ENCODE data around the gene AFP.

Gene AFP

DNA sequence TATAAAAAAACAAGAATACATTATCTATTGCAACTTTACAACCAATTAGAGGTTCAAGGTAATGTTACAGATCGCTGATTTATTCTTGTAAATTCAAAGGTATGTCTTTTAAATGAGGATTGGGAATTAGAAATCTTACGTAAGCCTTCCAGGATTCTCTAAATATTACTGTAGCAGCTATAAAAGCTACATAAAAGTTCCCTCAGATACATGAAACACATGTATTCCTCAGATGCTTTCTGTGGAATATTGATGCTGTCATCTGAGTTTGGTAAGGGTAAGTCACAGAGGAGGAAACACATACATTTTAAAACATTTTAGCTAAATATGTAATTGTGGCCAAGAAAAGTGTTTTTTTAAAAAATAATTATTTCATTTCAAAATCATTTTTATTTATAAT lies 3.4 kb downstream of the AFP start:
- DNase-seq (no peak), ATAC-seq (no peak)
- H3K9me3 Mint-ChIP-seq = no peaks in the 10 kb centered on the region
- H3K36me3 Mint-ChIP-seq (ENCODE audit: low read depth) = no peaks in the 10 kb centered on the region
- H3K27ac Mint-ChIP-seq = no peak overlapping the region
- peaks cover 2% of the 10 kb centered on the region for H3K27me3 Mint-ChIP-seq
- no peaks in the 10 kb centered on the region for H3K4me1 Mint-ChIP-seq
- no peak overlapping the region for H3K4me3 Mint-ChIP-seq

DNA sequence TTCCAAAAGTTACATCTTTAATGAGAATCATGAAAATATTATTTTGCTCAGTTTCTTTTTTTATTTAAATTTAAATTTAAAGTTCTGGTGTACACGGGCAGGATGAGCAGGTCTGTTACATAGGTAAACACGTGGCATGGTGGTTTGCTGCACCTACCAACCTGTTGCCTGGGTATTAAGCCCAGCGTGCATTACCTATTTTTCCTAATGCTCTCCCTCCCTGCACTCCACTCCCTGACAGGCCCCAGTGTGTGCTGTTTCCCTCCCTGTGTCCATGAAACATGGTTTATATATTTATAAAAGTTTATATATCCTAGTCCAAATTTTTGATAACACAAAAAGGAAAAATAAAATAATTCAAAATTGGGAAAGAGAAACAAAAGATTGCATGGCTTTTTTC lies 4.0 kb downstream of the AFP start:
- Mint-ChIP-seq H3K4me3 (no peak overlapping the region), H3K27ac (no peak overlapping the region), H3K9me3 (no peaks in the 10 kb centered on the region), H3K4me1 (no peaks in the 10 kb centered on the region), H3K27me3 (peaks cover 3% of the 10 kb centered on the region), H3K36me3 (ENCODE audit: low read depth) (no peaks in the 10 kb centered on the region)
- DNase-seq (no peak), ATAC-seq (no peak)

DNA sequence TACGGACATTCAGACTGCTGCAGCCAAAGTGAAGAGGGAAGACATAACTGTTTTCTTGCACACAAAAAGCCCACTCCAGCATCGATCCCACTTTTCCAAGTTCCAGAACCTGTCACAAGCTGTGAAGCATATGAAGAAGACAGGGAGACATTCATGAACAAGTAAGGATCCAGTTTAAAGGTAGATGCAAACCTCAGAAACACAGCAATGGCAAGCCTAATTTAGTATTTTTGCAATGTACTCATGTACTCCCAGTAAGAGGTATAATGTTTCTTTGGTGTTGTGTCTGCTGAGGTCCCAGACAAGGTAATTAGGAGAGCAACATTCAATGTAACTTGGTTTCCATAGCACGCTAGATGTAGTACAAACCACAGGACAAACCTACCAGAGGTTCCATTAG lies 4.6 kb downstream of the AFP start:
- H3K4me3 Mint-ChIP-seq = no peak overlapping the region
- H3K36me3 Mint-ChIP-seq (ENCODE audit: low read depth) = no peaks in the 10 kb centered on the region
- H3K4me1 Mint-ChIP-seq = no peaks in the 10 kb centered on the region
- H3K9me3 Mint-ChIP-seq = no peaks in the 10 kb centered on the region
- H3K27me3 Mint-ChIP-seq = peaks cover 3% of the 10 kb centered on the region
- DNase-seq (no peak), ATAC-seq (no peak)
- no peak overlapping the region for H3K27ac Mint-ChIP-seq

DNA sequence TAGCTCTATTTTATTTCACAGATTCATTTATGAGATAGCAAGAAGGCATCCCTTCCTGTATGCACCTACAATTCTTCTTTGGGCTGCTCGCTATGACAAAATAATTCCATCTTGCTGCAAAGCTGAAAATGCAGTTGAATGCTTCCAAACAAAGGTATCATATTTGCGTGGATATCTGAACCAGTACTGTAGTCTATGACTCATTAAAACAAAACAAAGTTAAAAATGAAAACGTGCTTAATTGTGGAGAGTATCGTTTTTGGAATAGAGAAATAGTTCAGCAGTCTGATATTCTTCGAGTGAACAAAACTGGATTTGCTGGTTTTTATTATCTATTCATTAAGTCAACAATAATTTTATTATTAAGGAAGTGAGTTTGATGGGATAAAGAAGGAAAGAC lies 6.3 kb downstream of the AFP start:
- Mint-ChIP-seq H3K9me3 (no peaks in the 10 kb centered on the region), H3K36me3 (ENCODE audit: low read depth) (no peaks in the 10 kb centered on the region), H3K27ac (no peak overlapping the region), H3K4me1 (no peaks in the 10 kb centered on the region), H3K27me3 (peaks cover 5% of the 10 kb centered on the region), H3K4me3 (no peak overlapping the region)
- no peak for ATAC-seq
- no peak for DNase-seq

DNA sequence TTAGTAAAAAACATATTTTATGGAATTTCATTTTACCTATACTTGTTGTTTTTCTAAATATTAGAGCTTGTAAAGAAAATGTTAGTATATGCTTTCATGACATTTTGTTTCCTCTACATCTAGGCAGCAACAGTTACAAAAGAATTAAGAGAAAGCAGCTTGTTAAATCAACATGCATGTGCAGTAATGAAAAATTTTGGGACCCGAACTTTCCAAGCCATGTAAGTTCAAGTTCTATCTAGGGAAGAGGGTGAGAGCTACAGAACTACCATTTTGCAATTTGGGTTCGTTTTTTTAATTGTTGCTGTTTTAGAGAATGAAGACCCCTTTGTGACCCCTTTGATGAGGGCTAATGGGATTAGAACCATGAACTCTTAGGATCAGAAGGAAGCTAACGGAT lies 7.2 kb downstream of the AFP start:
- no peak overlapping the region for H3K4me3 Mint-ChIP-seq
- H3K9me3 Mint-ChIP-seq = no peaks in the 10 kb centered on the region
- H3K27ac Mint-ChIP-seq = no peak overlapping the region
- H3K4me1 Mint-ChIP-seq = no peaks in the 10 kb centered on the region
- DNase-seq (no peak), ATAC-seq (no peak)
- no peaks in the 10 kb centered on the region for H3K36me3 Mint-ChIP-seq (ENCODE audit: low read depth)
- H3K27me3 Mint-ChIP-seq = peaks cover 8% of the 10 kb centered on the region

DNA sequence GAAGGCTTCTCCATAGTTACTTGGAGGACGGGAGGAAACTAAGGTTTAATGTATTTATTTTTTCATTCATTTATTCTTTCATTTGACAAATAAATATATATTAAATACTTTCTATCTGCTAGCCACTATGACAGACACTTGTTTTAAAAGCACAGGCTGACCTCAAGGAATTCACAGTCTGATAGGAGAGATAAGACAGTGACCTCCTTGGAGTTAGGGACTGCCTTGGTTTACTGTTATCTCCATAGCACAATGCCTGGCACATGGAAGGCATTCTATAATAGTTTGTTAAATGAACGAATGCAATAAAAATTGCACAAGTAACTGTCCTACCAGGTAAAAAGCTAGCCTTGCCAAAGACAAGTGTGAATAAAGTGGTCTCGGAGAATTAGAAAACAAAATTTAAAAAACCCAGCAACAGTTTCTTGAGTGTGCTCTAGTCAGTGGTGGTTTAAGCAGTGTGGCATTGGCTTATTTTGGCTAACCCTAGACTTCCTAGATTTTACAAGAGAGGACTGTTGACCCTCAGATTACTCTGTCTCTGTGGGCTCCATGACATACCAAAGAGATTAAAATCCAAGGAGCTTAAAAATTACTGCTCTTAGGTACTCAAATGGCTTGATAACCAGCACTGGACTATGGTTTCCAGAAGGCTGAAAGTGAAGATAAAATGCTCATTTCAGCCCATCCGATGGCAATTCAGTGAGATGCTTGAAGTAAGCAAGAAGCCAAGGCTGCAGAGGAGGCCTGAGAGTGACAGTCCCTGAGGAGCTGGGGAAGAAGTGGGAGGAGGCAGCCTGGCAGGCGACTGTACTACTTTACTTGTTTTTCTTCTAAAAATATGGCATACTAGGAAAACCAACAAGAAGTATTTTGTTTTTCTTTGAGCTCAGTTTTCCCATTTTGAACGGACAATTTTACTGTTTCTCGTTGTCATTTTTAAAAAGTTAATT lies 9.6 kb downstream of the AFP start:
- H3K27ac Mint-ChIP-seq = no peak overlapping the region
- no peak for ATAC-seq
- no peaks in the 10 kb centered on the region for H3K4me1 Mint-ChIP-seq
- no peaks in the 10 kb centered on the region for H3K9me3 Mint-ChIP-seq
- no peak overlapping the region for H3K4me3 Mint-ChIP-seq
- H3K36me3 Mint-ChIP-seq (ENCODE audit: low read depth) = no peaks in the 10 kb centered on the region
- DNase-seq = no peak
- H3K27me3 Mint-ChIP-seq = peaks cover 8% of the 10 kb centered on the region

DNA sequence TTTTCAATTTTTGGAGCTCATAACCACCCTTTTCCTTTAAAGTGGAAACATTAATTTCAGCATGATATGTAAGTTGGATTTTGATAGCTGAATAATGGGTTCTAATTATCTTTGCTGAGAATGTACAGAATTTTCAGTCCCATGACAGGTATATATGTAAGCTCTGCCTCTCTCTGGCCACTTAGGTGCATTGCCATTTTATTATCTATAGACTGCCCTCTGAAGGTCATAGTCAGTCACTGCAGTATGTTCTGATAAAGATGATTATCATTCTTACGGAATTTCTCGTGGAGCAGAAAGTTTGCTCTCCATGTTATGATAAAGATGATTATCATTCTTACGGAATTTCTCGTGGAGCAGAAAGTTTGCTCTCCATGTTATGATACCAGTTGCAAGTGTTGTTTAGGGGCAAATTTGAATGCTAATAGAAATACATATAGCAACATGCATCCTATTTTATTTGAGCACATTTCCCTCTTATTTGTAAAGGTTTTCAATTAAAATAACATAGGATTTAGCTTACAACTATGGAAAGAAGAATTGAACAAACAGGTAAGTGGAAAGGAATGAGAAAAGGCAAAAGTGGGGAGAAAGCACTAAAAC lies 10.4 kb downstream of the AFP start:
- Mint-ChIP-seq H3K27me3 (peaks cover 8% of the 10 kb centered on the region), H3K36me3 (ENCODE audit: low read depth) (no peaks in the 10 kb centered on the region), H3K9me3 (no peaks in the 10 kb centered on the region), H3K27ac (no peak overlapping the region), H3K4me3 (no peak overlapping the region), H3K4me1 (no peaks in the 10 kb centered on the region)
- DNase-seq = no peak
- peak; percentile 59 for ATAC-seq

DNA sequence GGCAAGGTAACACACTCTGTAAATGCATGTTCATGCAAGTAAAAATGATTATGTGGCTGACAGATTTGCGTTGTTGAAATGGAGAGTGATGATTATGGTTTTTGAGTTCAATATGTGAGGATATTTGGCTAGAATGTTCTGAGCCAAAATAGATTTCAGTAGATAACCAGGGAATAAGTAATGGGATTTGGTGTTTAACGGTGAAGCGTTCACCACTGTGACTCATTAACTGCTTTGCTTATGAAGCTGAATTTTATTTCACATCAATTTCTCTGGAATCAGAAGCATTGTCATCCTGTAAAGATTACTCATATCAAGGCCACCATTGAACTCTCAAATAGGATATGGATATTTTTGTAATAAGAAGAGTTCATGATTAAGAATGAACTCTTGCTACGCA lies 11.7 kb downstream of the AFP start:
- H3K36me3 Mint-ChIP-seq (ENCODE audit: low read depth) = no peaks in the 10 kb centered on the region
- no peaks in the 10 kb centered on the region for H3K9me3 Mint-ChIP-seq
- no peak overlapping the region for H3K4me3 Mint-ChIP-seq
- no peak overlapping the region for H3K27ac Mint-ChIP-seq
- ATAC-seq (no peak), DNase-seq (no peak)
- H3K4me1 Mint-ChIP-seq = no peaks in the 10 kb centered on the region
- H3K27me3 Mint-ChIP-seq = peaks cover 6% of the 10 kb centered on the region

DNA sequence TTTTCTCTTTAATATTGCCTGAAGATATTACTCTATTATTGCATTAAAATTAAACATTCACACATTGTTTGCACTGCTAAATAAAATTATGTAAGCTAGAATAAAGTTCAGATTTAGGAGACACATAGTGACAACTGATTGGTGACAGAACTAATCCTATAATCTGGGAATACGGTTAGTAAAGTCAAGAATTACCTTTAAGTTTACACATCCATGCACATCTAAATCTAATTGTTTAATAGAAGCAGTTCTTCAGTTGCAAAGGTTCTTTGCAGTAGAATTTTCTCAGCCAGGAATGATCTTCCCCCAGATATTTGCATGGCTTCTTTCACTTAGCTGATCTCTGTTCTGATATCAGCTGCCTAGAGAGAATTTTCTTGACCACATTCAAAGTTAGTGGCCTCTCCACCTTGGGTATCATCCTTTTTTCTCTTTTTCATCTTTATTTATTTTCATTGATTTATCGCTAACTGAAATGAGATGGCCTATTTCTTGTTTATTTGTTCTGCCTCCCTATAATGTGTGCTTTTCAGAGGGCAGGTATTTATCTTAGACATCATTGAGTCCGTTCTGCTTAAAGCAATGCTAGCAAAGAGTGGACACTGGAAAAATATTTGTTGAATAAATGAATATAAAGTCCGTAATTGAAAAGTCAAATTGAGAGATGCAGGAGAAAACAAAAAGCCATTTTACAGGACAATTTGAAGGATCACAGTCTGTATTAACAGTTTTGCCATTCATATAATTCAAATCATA lies 12.6 kb downstream of the AFP start:
- no peaks in the 10 kb centered on the region for H3K36me3 Mint-ChIP-seq (ENCODE audit: low read depth)
- ATAC-seq (no peak), DNase-seq (no peak)
- H3K27ac Mint-ChIP-seq = no peak overlapping the region
- H3K9me3 Mint-ChIP-seq = no peaks in the 10 kb centered on the region
- no peak overlapping the region for H3K4me3 Mint-ChIP-seq
- H3K4me1 Mint-ChIP-seq = no peaks in the 10 kb centered on the region
- H3K27me3 Mint-ChIP-seq = peaks cover 9% of the 10 kb centered on the region

DNA sequence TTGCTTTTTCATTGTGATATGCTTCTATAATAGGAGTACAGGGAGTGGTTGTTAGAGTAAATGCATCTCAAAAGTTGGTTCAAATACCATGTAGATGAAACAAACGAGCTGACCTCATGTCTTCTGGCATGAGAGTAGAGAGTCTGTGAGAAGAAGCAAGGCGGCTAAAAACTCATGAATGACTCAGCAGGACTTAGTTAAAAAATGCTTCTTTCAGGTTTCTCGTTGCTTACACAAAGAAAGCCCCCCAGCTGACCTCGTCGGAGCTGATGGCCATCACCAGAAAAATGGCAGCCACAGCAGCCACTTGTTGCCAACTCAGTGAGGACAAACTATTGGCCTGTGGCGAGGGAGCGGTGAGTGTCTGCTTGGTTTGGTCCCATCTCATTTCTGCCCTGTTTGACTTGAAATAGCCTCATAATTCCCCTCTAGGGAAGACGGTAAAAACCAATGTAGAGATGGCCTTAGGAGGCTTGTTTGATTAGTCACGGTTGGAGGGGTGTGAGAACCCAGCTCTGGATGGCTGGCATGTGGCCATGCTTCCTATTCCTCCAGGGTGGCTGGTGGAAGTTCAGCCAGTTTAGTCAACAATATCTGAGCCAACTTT lies 14.5 kb downstream of the AFP start:
- Mint-ChIP-seq H3K27ac (no peak overlapping the region), H3K9me3 (no peaks in the 10 kb centered on the region), H3K27me3 (peaks cover 7% of the 10 kb centered on the region), H3K4me3 (no peak overlapping the region), H3K4me1 (no peaks in the 10 kb centered on the region), H3K36me3 (ENCODE audit: low read depth) (no peaks in the 10 kb centered on the region)
- ATAC-seq (no peak), DNase-seq (no peak)

DNA sequence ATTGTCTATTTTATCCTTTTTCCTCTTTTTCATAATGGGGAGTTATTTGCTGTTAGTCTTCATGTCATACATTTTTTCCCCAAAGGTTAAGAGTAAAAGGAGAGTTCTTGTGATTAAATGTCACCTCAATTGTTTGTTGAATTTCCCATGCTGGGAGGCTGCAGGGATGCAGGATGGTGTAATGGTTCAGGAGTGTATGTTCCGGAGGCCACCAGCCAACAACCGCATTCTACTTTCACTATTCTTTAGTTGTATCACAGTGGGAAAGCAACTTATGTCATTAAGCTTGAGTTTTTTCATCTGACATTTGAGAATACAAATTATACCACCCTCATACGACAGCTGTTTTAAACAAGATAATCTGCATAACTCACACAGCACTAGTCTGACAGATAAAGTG lies 15.4 kb downstream of the AFP start:
- Mint-ChIP-seq H3K27ac (no peak overlapping the region), H3K36me3 (ENCODE audit: low read depth) (no peaks in the 10 kb centered on the region), H3K4me1 (no peaks in the 10 kb centered on the region), H3K9me3 (no peaks in the 10 kb centered on the region), H3K4me3 (no peak overlapping the region), H3K27me3 (peaks cover 7% of the 10 kb centered on the region)
- no peak for DNase-seq
- ATAC-seq = no peak

DNA sequence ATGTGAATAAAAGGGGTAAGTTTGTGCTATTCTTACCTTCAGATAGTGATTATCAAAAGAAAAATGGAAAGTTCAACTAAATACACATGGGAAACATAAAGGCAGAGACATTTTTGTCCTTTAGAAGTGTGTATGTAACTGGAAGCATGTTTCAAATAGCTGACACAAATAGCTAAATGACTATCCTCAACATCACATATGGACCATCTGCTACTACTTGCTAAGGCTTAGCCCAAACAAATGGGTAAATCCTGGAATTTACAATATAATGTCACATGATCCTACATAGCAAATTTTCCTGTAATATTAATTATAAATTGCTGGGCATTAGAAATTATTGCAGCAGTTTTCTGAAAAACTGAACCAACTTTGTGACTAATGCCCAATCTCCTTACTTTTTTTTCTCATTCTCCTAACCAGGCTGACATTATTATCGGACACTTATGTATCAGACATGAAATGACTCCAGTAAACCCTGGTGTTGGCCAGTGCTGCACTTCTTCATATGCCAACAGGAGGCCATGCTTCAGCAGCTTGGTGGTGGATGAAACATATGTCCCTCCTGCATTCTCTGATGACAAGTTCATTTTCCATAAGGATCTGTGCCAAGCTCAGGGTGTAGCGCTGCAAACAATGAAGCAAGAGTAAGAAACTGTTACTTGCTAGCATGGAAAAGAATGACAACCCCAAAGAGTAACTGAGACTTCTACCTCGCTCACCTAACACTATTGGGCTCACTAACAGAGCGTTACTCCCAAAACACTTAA lies 16.1 kb downstream of the AFP start:
- DNase-seq = no peak
- no peaks in the 10 kb centered on the region for H3K36me3 Mint-ChIP-seq (ENCODE audit: low read depth)
- H3K4me1 Mint-ChIP-seq = no peaks in the 10 kb centered on the region
- peaks cover 6% of the 10 kb centered on the region for H3K27me3 Mint-ChIP-seq
- no peaks in the 10 kb centered on the region for H3K9me3 Mint-ChIP-seq
- no peak for ATAC-seq
- no peak overlapping the region for H3K27ac Mint-ChIP-seq
- H3K4me3 Mint-ChIP-seq = no peak overlapping the region

DNA sequence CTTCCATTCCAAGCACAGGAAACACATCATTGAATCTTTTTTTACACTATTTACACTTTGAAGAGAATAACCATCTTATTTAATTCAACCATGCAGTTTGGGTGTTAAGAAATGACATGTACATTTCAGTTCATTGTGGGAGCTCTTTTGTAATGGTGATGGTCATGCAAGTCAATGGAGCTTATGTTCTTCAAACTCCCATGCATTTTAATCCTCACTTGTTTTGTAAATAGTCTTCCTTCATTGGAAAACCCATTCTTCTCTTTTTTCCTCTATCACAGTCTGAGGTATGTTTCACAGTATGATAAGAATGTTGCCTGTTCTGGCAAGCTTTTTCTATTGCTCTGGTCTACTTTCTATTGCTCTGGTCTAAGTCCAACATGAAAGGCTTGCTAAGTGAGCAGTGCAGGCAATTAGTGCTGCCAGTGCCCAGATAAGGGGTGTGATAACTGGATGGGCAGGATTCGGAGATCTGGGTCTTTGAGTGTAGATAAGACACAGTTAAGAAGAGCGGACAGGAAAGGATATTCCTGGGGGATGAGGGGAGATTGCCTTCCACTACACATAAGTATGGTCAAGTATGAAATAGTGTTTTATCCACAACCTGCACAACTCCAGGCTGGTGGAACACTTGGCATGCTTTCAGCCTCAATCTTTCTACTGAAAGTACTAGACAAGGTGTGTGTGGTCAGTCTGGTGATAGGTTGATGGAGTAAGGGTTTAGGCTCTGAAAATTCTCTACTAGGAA lies 17.1 kb downstream of the AFP start:
- Mint-ChIP-seq H3K4me1 (no peaks in the 10 kb centered on the region), H3K36me3 (ENCODE audit: low read depth) (no peaks in the 10 kb centered on the region), H3K4me3 (no peak overlapping the region), H3K27ac (no peak overlapping the region), H3K27me3 (peaks cover 3% of the 10 kb centered on the region), H3K9me3 (no peaks in the 10 kb centered on the region)
- ATAC-seq = no peak
- no peak for DNase-seq

DNA sequence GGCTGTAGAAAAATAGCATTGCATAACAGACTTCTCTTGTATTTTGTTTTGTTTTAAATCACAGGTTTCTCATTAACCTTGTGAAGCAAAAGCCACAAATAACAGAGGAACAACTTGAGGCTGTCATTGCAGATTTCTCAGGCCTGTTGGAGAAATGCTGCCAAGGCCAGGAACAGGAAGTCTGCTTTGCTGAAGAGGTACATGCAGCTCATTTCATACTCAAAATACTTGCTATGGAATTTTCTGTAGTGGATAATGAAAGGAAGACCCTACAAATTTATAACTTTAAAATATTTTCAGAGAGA lies 17.6 kb downstream of the AFP start:
- Mint-ChIP-seq H3K4me3 (no peak overlapping the region), H3K27ac (no peak overlapping the region), H3K27me3 (peaks cover 3% of the 10 kb centered on the region), H3K9me3 (no peaks in the 10 kb centered on the region), H3K4me1 (no peaks in the 10 kb centered on the region), H3K36me3 (ENCODE audit: low read depth) (no peaks in the 10 kb centered on the region)
- no peak for ATAC-seq
- DNase-seq = no peak
